ENCODE results near the gene ASCC1.

- TF ChIP-seq SUZ12 (IDR thresholded peaks at IDR 0.05; ENCODE audit: extremely low read depth, insufficient read depth, insufficient read length) (no peak), YY1 (IDR thresholded peaks at IDR 0.05; ENCODE audit: insufficient read depth, insufficient read length) (no peak)
These were observed 133.0 kb downstream of the ASCC1 start for GRCh38 chr10:72082856-72083789.

All from NT2/D1 (cell line).